Measurements from ENCODE around the gene TRIM40.

TRIM40 gene

GRCh38 chr6:30147096-30147495 is 11.2 kb downstream of the TRIM40 start:
- in situ Hi-C loops (cut with MboI; ENCODE audit: low sequenced_read_pairs) = no loop called here

- in situ Hi-C loops (cut with MboI; ENCODE audit: low sequenced_read_pairs) = no loop called here
Measured at GRCh38 chr6:30149234-30149633, 13.3 kb downstream of the TRIM40 start.

GRCh38 chr6:30149858-30150550 is 14.1 kb downstream of the TRIM40 start:
- in situ Hi-C loops (cut with MboI; ENCODE audit: low sequenced_read_pairs) = no loop called here

- in situ Hi-C loops (cut with MboI; ENCODE audit: low sequenced_read_pairs) = no loop called here
Measured at GRCh38 chr6:30150671-30151395, 14.9 kb downstream of the TRIM40 start.

- in situ Hi-C loops (cut with MboI; ENCODE audit: low sequenced_read_pairs) = no loop called here
Measured at GRCh38 chr6:30151580-30151979, 15.6 kb downstream of the TRIM40 start.

GRCh38 chr6:30152016-30152673 is 16.2 kb downstream of the TRIM40 start:
- in situ Hi-C loops (cut with MboI; ENCODE audit: low sequenced_read_pairs) = no loop called here

GRCh38 chr6:30152910-30153610 is 17.1 kb downstream of the TRIM40 start:
- in situ Hi-C loops (cut with MboI; ENCODE audit: low sequenced_read_pairs) = no loop called here

- in situ Hi-C loops (cut with MboI; ENCODE audit: low sequenced_read_pairs) = no loop called here
Measured at GRCh38 chr6:30154061-30154460, 18.1 kb downstream of the TRIM40 start.

GRCh38 chr6:30154709-30155519 is 19.0 kb downstream of the TRIM40 start:
- in situ Hi-C loops (cut with MboI; ENCODE audit: low sequenced_read_pairs) = no loop called here

- in situ Hi-C loops (cut with MboI; ENCODE audit: low sequenced_read_pairs) = no loop called here
Measured at GRCh38 chr6:30155520-30156261, 19.8 kb downstream of the TRIM40 start.

GRCh38 chr6:30156262-30156599 is 20.3 kb downstream of the TRIM40 start:
- in situ Hi-C loops (cut with MboI; ENCODE audit: low sequenced_read_pairs) = no loop called here

- in situ Hi-C loops (cut with MboI; ENCODE audit: low sequenced_read_pairs) = no loop called here
Measured at GRCh38 chr6:30156774-30157173, 20.8 kb downstream of the TRIM40 start.

GRCh38 chr6:30157581-30157980 is 21.6 kb downstream of the TRIM40 start:
- in situ Hi-C loops (cut with MboI; ENCODE audit: low sequenced_read_pairs) = no loop called here

- in situ Hi-C loops (cut with MboI; ENCODE audit: low sequenced_read_pairs) = no loop called here
Measured at GRCh38 chr6:30157999-30158398, 22.1 kb downstream of the TRIM40 start.

GRCh38 chr6:30158475-30159040 is 22.6 kb downstream of the TRIM40 start:
- in situ Hi-C loops (cut with MboI; ENCODE audit: low sequenced_read_pairs) = no loop called here

GRCh38 chr6:30160008-30160784 is 24.3 kb downstream of the TRIM40 start:
- in situ Hi-C loops (cut with MboI; ENCODE audit: low sequenced_read_pairs) = no loop called here

- in situ Hi-C loops (cut with MboI; ENCODE audit: low sequenced_read_pairs) = no loop called here
Measured at GRCh38 chr6:30160785-30161531, 25.0 kb downstream of the TRIM40 start, which contains the start of gene TRIM10. Gene TRIM10 (minus strand): TSS chr6:30161211. CDS start chr6:30160858, 353 bp downstream.
